NCI-H2081 (cell line): Measurements from ENCODE around the gene TUBA1B.

Experiments used
- DNase-seq, 2 experiments: peaks; one replicate each; lab custom pipeline; 2025; lab: John Stamatoyannopoulos, UW

TUBA1B gene

GRCh38 chr12:49126852-49127763 is 4.1 kb downstream of the TUBA1B start:
- DNase-seq: no peak

- DNase-seq: peak in 1 of 2 experiments; percentile 35
Observed at GRCh38 chr12:49121047-49121696, 10.0 kb downstream of the TUBA1B start.

GRCh38 chr12:49111206-49111605 is 20.0 kb downstream of the TUBA1B start:
- no peak for DNase-seq

- peak; percentile 97 for DNase-seq
Observed at GRCh38 chr12:49110464-49111155, 20.6 kb downstream of the TUBA1B start, which contains the start of gene LMBR1L. LMBR1L (minus strand) TSS chr12:49110847; CDS start chr12:49110555, 292 bp downstream.

GRCh38 chr12:49109641-49110463 is 21.3 kb downstream of the TUBA1B start:
- DNase-seq: no peak

GRCh38 chr12:49108958-49109404 is 22.2 kb downstream of the TUBA1B start:
- DNase-seq: no peak

- DNase-seq: no peak
Observed at GRCh38 chr12:49105504-49106084, 25.6 kb downstream of the TUBA1B start.

- no peak for DNase-seq
Observed at GRCh38 chr12:49104822-49105221, 26.4 kb downstream of the TUBA1B start.

GRCh38 chr12:49100380-49100779 is 30.8 kb downstream of the TUBA1B start:
- DNase-seq: no peak

GRCh38 chr12:49098703-49099102 is 32.5 kb downstream of the TUBA1B start:
- DNase-seq: no peak

GRCh38 chr12:49098035-49098451 is 33.2 kb downstream of the TUBA1B start:
- DNase-seq: peak; percentile 26 to 31

- DNase-seq: no peak
Observed at GRCh38 chr12:49097381-49097780, 33.8 kb downstream of the TUBA1B start.

- no peak for DNase-seq
Observed at GRCh38 chr12:49094975-49095365, 36.2 kb downstream of the TUBA1B start.

- DNase-seq: peak; percentile 28 to 60
Observed at GRCh38 chr12:49094160-49094974, 36.8 kb downstream of the TUBA1B start, which contains the start of gene DHH. DHH (minus strand) TSS chr12:49094801; CDS start chr12:49094512, 289 bp downstream.

- no peak for DNase-seq
Observed at GRCh38 chr12:49093792-49094159, 37.4 kb downstream of the TUBA1B start.

GRCh38 chr12:49092816-49093406 is 38.3 kb downstream of the TUBA1B start:
- DNase-seq: no peak

GRCh38 chr12:49092086-49092815 is 38.9 kb downstream of the TUBA1B start:
- DNase-seq: no peak

GRCh38 chr12:49091836-49092085 is 39.4 kb downstream of the TUBA1B start:
- no peak for DNase-seq

GRCh38 chr12:49091056-49091835 is 39.9 kb downstream of the TUBA1B start:
- DNase-seq: no peak
